Ovary (tissue), 3 donors: ENCODE measurements around the gene STEAP1B.

Source experiments
- EP300 ChIP-seq: sonication (generic); formaldehyde crosslinking; IDR thresholded peaks from one replicate; pipeline ENCODE4 v1.6.1; 2017; ENCODE audit warnings: antibody characterized with exemption
- TF ChIP-seq, protein P1 (sequence below), 3 donors: fragments of 450-650 bp in 2 of 3; fragments of 200-600 bp in 1 of 3; IDR thresholded peaks; one replicate each; pipeline versions ENCODE4 v1.5.1 to v1.8.0; 2016 to 2022; ENCODE audit warnings: antibody characterized with exemption in 3 of 3, mild to moderate bottlenecking in 1 of 3
- donor health status: DM: no; HTN: no; CAD: no.

GRCh38 chr7:22387583-22387982, 112.4 kb downstream of the STEAP1B start:
- TF ChIP-seq, protein P1, sequence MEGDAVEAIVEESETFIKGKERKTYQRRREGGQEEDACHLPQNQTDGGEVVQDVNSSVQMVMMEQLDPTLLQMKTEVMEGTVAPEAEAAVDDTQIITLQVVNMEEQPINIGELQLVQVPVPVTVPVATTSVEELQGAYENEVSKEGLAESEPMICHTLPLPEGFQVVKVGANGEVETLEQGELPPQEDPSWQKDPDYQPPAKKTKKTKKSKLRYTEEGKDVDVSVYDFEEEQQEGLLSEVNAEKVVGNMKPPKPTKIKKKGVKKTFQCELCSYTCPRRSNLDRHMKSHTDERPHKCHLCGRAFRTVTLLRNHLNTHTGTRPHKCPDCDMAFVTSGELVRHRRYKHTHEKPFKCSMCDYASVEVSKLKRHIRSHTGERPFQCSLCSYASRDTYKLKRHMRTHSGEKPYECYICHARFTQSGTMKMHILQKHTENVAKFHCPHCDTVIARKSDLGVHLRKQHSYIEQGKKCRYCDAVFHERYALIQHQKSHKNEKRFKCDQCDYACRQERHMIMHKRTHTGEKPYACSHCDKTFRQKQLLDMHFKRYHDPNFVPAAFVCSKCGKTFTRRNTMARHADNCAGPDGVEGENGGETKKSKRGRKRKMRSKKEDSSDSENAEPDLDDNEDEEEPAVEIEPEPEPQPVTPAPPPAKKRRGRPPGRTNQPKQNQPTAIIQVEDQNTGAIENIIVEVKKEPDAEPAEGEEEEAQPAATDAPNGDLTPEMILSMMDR (IDR thresholded peaks at IDR 0.05) = no peak
- TF ChIP-seq EP300 = no peak
